ENCODE results near the gene PDE4D. TPM values are rescaled to one million over a fixed set of nuclear protein-coding genes. Genes with fewer than 3 reads are reported as not detected.

Gene PDE4D
- total and polyA plus RNA-seq, 2 of the 4 experiments (the other 2 are of a cell fraction) = 1.4 to 7.9 TPM

- ChIA-PET CTCF (no interaction called here), POLR2A (ENCODE audit: unreplicated experiment) (no interaction called here)
- Histone ChIP-seq H3K14ac (replicated peaks; ENCODE audit: low read depth, low read length) (no peak overlapping the region), H4K20me1 (ENCODE audit: insufficient read depth, low read length) (no peaks in the 10 kb centered on the region), H3K4me3 (ENCODE audit: insufficient read depth, low read depth, low read length) (no peak overlapping the region), H3K27me3 (ENCODE audit: control insufficient read depth, insufficient read depth, low read length) (no peaks in the 10 kb centered on the region), H3K4me2 (ENCODE audit: low read depth, low read length) (no peak overlapping the region), H2AFZ (replicated peaks; ENCODE audit: low read length, poor library complexity) (no peak overlapping the region), H3K9ac (ENCODE audit: low read depth, low read length) (no peak overlapping the region), H4K5ac (ENCODE audit: low read depth, low read length) (no peak overlapping the region), H4K91ac (ENCODE audit: insufficient read depth, low read depth, low read length) (no peak overlapping the region), H3K18ac (ENCODE audit: low read depth, low read length) (no peak overlapping the region), H3K56ac (ENCODE audit: extremely low read depth, insufficient read depth, low read length) (no peak overlapping the region), H2AK5ac (ENCODE audit: low read depth, low read length) (no peak overlapping the region), H3K9me1 (ENCODE audit: insufficient read depth, low read length) (no peaks in the 10 kb centered on the region), H2BK15ac (ENCODE audit: low read depth, low read length) (no peak overlapping the region), H3K27ac (ENCODE audit: insufficient read depth, low read length) (no peak overlapping the region), H2AK9ac (replicated peaks; ENCODE audit: low read depth, low read length, poor library complexity) (no peak overlapping the region), H2BK120ac (ENCODE audit: low read depth, low read length) (no peak overlapping the region), H2BK20ac (ENCODE audit: low read depth, low read length) (no peak overlapping the region), H3K79me1 (ENCODE audit: low read depth in 1 of 2, low read length in 2 of 2) (no peaks in the 10 kb centered on the region), H3K4ac (ENCODE audit: low read depth, low read length) (no peak overlapping the region), H3K36me3 (ENCODE audit: control insufficient read depth, insufficient read depth, low read length) (no peaks in the 10 kb centered on the region), H3K4me1 (ENCODE audit: control insufficient read depth, insufficient read depth, low read length) (no peaks in the 10 kb centered on the region), H3K9me3 (ENCODE audit: control insufficient read depth, insufficient read depth, low read length) (no peaks in the 10 kb centered on the region), H4K8ac (ENCODE audit: low read depth in 2 of 2, low read length in 2 of 2) (no peak overlapping the region), H3K23ac (ENCODE audit: low read depth, low read length) (no peak overlapping the region), H2BK5ac (ENCODE audit: low read depth, low read length, poor library complexity, severe bottlenecking) (no peak overlapping the region)
- TF ChIP-seq MAFK (IDR thresholded peaks at IDR 0.05; ENCODE audit: low read depth, low read length) (no peak), SMC3 (IDR thresholded peaks at IDR 0.05; ENCODE audit: low read depth, low read length) (no peak), ELK1 (IDR thresholded peaks at IDR 0.05; ENCODE audit: borderline replicate concordance, low read depth, low read length) (no peak), NFE2L2 (IDR thresholded peaks at IDR 0.05; ENCODE audit: low read depth, low read length) (no peak), RAD21 (IDR thresholded peaks at IDR 0.05; ENCODE audit: low read length) (no peak), FOS (IDR thresholded peaks at IDR 0.05; ENCODE audit: low read depth, low read length) (no peak), CEBPB (IDR thresholded peaks at IDR 0.05; ENCODE audit: low read depth, low read length) (no peak), CHD1 (IDR thresholded peaks at IDR 0.05; ENCODE audit: low read depth, low read length) (no peak), MAZ (IDR thresholded peaks at IDR 0.05; ENCODE audit: borderline replicate concordance, low read depth, low read length) (no peak), RCOR1 (IDR thresholded peaks at IDR 0.05; ENCODE audit: insufficient replicate concordance, low read length) (no peak), CTCF (conservative IDR thresholded peaks at IDR 0.05; ENCODE audit: low read depth, low read length) (no peak), USF2 (IDR thresholded peaks at IDR 0.05; ENCODE audit: low read depth, low read length) (no peak), BHLHE40 (IDR thresholded peaks at IDR 0.05; ENCODE audit: low read depth, low read length) (no peak)
- in situ Hi-C loops (cut with MboI; ENCODE audit: low sequenced_read_pairs) = no loop called here
- intact Hi-C loops (cut with micrococcal nuclease) = no loop called here
- ATAC-seq (ENCODE audit: low read depth) = no peak
- no peak for DNase-seq
- dilution Hi-C loops (cut with HindIII; ENCODE audit: low sequenced_read_pairs, unreplicated experiment) = no loop called here
- no TSS peak for BruUV-seq (replicated peaks)
These were observed 419.9 kb downstream of the PDE4D start for GRCh38 chr5:59473611-59474010.

Data from IMR-90 (cell line).